Measurements from ENCODE around the gene ASB1.

The ASB1 gene

DNA sequence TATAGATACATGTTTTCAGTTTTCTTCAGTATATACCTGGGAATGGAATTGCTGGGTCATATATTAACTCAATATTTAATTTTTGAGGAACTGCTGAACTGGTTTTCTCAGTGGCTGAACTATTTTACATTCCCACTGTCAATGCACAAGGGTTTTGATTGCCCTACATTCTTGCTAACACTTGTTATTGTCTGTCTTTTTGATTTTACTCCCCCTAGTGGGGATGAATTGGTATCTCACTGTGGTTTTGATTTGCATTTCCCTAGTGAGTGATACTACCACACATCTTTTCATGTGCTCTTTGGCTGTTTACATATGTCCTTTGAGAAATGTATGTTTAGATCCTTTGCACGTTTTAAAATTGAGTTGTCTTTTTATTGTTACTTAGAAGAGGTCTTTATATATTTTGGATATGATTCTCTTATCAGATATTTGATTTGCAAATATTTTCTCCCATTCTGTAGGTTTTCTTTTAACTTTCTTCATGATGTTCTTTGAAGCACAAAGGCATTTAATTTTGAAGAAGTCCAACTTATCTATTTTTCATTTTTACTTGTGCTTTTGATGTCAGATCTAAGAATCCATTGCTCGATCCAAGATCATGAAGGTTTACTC lies 36.2 kb downstream of the ASB1 start:
- in situ Hi-C loops (cut with MboI; ENCODE audit: low sequenced_read_pairs), result no loop called here

DNA sequence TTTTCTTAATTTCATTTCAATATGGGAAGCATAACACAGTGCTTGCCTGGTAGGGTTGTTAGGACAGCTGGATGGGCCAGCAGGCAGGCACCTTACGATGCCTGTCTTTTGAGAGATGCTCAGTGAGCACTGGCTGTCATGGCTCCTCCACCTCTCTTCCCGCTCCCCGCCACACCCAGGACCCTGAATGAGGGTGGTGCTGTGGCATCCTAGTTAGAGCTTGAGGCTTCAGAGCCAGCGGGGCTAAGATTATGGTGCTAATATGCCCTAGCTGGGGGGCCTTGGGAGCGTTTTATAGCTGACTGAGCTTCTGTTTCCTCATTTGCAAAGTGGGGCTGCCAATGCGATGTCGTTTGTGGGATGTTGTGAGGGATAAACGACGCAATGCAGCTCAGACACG lies 37.7 kb downstream of the ASB1 start:
- in situ Hi-C loops (cut with MboI; ENCODE audit: low sequenced_read_pairs), result no loop called here

GRCh38 chr2:238465487-238466242 lies 38.9 kb downstream of the ASB1 start:
- in situ Hi-C loops (cut with MboI; ENCODE audit: low sequenced_read_pairs), result no loop called here

DNA sequence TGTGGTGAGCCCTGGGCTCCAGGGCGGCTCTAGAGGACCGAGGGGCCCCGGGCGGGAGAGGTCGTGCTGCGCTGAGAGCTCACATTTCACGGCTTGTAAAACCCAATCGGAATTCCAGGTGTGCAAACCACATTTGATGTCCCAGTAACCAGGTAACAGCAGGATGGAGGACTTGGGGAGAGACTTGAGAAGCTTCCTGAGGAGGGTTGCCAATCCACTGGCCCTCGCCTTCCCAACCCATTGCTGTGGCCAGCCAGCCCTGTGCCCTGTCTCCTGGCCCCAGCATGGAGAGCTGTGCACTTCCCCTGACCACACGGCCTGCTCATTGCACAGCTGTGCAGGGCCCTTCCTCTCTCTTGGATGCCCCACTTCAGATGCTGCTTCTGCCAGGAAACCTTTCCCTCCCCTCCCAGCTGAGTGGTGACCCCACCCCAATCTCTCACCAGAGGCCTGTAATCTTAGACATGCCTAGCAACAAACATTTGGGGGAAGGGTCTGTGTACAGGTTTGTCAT lies 39.6 kb downstream of the ASB1 start:
- in situ Hi-C loops (cut with MboI; ENCODE audit: low sequenced_read_pairs), result no loop called here

- in situ Hi-C loops (cut with MboI; ENCODE audit: low sequenced_read_pairs), result no loop called here
Measured at GRCh38 chr2:238467062-238467461, 40.3 kb downstream of the ASB1 start.

DNA sequence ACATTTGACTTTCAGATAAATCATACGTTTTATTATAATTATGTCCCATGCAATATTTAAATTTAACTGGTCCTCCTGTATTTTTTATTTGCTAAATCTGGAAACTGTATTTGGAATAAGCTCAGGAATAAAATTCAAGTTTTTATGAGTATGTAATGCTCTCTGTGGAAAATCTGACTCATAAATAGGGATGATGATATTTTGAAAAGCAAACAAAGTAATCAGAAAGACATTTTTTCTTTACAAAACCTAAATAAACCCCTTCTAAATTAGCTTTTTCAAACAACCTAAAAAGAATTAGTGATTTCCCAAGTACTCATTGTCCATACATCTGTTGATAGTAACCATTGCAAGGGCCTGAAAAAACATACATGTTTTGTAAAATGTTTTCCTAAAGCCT lies 41.1 kb downstream of the ASB1 start:
- in situ Hi-C loops (cut with MboI; ENCODE audit: low sequenced_read_pairs), result no loop called here

- in situ Hi-C loops (cut with MboI; ENCODE audit: low sequenced_read_pairs), result no loop called here
Measured at GRCh38 chr2:238469155-238469554, 42.4 kb downstream of the ASB1 start.

GRCh38 chr2:238473014-238473413 lies 46.3 kb downstream of the ASB1 start:
- in situ Hi-C loops (cut with MboI; ENCODE audit: low sequenced_read_pairs), result no loop called here

GRCh38 chr2:238473523-238473922 lies 46.8 kb downstream of the ASB1 start:
- in situ Hi-C loops (cut with MboI; ENCODE audit: low sequenced_read_pairs), result no loop called here

GRCh38 chr2:238475034-238475433 lies 48.3 kb downstream of the ASB1 start:
- in situ Hi-C loops (cut with MboI; ENCODE audit: low sequenced_read_pairs), result no loop called here

DNA sequence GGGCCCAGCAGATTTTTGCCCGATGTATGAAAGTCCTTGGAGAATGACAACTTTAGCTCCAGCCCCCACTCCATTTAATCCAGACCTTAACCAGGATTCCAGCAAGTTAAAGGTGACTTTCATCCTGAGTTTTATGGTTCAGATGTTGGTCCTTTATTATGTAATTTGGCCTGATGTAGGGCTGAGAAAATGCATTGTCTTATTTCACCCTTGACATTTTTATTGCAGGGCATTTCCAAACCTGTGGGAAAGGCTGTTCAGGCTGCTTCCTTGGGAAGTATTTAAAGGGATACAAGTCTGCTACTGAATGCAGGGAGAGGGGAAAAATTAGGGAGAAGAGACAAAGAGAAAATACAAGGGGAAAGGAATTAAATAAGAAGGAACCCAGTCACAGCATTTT lies 48.8 kb downstream of the ASB1 start:
- in situ Hi-C loops (cut with MboI; ENCODE audit: low sequenced_read_pairs), result no loop called here

- in situ Hi-C loops (cut with MboI; ENCODE audit: low sequenced_read_pairs), result no loop called here
Measured at GRCh38 chr2:238476258-238476657, 49.5 kb downstream of the ASB1 start.

- in situ Hi-C loops (cut with MboI; ENCODE audit: low sequenced_read_pairs), result no loop called here
Measured at GRCh38 chr2:238478216-238478615, 51.5 kb downstream of the ASB1 start.

DNA sequence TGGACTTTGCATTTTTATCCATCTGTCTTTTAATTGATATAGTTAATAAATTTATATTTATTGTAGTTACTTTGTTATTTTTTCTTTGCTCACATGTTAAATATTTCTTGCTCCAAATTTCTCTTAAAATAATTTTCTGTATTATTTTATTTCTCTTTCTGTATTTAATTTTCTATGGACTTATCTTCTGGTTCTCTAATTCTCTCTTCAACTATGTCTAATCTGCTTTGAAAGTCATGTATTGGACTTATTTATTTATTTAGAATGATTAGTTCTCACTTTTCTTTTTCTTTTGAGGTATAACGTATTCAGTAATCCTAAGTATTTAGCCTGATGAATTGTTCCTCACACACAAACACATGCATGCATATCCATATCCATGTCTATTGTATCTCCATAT lies 53.1 kb downstream of the ASB1 start:
- in situ Hi-C loops (cut with MboI; ENCODE audit: low sequenced_read_pairs), result no loop called here

- in situ Hi-C loops (cut with MboI; ENCODE audit: low sequenced_read_pairs), result no loop called here
Measured at GRCh38 chr2:238483021-238483420, 56.3 kb downstream of the ASB1 start.

GRCh38 chr2:238483656-238484055 lies 56.9 kb downstream of the ASB1 start:
- in situ Hi-C loops (cut with MboI; ENCODE audit: low sequenced_read_pairs), result no loop called here

DNA sequence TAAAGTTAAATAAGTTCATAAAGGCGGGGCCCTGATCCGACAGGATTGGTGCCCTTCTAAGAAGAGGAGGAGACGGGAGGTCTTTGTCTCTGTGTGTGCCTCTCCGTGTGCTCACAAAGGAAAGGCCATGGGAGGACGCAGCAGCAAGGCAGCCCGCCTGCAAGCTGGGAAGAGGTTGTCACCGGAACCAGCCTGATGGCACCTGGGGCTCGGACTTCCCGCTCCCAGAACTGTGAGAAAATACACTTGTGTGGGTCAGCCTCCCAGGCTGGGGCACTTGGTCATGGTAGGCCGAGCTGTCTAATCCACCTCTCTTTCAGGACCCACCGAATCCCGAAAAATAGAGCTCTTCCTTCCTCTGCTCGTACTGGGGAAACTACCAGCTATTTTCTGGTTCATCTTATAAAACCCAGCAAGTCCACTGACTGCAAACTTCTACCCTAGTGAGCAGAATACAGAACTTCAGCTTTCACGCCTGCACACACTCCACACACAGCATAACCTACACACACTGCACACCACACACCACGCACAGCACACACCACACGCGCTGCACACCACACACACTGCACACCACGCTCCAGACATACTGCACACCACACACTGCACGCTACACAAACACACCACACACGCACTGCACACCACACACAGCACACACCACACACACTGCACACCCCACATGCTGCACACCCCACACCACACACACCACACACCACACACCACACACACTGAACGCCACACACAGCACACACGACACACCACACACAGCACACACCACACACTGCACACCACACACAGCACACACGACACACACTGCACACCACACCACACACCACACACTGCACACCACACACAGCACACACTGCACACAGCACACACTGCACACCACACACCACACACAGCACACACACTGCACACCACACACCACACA lies 58.1 kb downstream of the ASB1 start:
- in situ Hi-C loops (cut with MboI; ENCODE audit: low sequenced_read_pairs), result no loop called here

DNA sequence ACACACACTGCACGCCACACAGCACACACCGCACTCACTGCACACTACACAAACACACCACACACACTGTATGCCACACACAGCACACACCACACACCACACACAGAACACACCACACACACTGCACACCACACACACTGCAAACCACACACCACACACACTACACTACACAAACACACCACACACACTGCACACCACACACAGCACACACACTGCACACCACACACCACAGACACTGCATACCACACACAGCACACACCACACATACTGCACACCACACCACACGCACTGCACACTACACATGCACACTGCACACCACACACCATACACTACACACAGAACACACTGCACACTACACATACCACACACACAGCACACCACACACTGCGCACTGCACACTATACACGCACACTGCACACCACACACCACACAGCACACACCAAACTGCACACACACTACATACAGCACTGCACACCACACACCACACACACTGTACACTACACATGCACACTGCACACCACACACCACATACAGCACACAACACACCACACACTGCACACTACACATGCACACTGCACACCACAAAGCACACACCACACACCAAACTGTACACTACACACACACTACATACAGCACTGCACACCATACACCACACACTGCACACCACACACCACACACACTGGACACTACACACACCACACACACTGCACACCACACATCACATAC lies 59.6 kb downstream of the ASB1 start:
- in situ Hi-C loops (cut with MboI; ENCODE audit: low sequenced_read_pairs), result no loop called here

DNA sequence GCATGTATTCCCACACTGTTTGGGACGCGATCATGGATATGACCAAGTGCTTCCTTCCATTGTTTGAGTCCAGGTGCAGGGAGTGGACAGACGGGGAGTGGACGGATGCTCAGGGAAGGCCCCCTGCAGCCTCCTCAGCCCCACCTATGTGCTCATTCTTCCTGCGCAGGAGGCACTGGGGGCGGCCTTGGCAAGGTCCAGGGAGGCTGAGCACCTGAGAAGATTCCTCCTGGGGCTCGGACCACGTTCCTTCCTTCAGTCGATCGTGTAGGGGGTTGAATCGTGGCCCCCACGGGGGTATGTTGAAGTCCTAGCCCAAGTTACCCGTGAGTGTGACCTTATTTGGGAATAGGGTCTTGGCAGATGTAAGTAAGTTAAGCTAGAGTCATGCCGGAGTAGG lies 60.4 kb downstream of the ASB1 start:
- in situ Hi-C loops (cut with MboI; ENCODE audit: low sequenced_read_pairs), result no loop called here

DNA sequence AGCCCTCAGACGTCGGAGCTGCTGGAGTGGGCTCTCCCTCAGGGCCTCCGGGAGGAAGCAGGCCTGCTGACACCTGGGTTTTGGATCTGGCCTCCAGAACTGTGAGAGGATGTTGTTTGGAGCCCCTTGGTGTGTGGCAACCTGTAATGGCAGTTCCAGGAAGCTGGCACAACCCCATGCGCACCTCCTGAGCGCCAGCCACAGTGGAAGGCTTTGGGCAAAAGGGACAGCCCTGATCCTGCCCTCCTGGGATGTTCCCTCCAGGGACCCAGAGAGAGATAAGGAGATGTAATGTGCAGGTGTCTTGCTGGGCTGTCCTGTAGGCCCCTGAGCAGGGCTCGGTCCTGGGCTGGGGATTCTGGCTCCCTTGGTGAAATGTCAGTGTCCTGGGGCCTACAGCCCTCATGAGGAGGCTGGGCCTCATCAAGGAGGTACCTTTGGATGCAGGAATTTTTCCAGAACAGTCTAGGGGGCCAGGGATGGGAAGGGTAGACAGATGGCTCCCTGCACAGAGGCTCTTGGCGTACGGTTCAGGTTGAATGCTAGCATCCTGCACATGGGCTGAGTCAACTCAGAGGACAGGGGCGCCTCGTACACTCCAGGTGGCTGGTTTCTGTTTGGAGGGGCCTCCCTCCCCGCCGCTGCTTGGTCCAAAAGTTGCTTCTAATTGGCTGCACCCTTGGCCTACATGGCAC lies 61.1 kb downstream of the ASB1 start:
- in situ Hi-C loops (cut with MboI; ENCODE audit: low sequenced_read_pairs), result no loop called here
